Measurements from ENCODE around the gene LRRC75A.

DNA sequence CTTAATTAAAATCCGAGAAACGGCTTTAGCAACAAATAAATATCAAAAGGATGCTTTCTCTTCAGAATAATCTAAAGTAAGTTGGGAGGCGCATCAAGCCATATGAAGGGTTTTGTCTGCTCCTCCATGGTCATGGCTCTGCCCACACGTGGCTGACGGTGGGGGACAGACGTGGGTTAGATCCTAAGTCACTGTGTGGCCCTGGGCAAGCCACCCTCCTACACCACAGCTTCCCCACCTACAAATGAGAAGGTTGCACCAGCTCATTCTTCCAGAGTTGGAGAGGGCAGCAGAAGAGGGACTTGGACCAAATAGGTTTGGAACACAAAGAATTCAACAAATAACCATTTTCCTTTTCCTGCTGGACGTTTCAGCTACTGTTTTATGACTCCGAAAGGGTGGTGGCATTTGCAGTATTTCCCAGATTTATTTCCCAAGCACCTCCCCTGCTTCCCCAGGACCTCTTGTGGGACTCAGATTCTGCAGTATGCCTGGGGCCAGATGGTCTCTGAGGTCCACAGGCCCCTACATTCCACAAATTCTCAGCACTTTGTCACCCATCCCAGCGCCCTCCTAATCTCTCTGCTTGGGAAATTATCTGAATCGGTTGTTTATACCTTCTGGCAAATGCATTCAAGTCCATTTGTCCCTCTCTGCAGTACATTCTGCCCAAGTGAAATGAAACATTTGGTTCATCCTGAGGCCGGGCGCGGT, 17.8 kb downstream of the LRRC75A start:
- TF ChIP-seq, protein P1, sequence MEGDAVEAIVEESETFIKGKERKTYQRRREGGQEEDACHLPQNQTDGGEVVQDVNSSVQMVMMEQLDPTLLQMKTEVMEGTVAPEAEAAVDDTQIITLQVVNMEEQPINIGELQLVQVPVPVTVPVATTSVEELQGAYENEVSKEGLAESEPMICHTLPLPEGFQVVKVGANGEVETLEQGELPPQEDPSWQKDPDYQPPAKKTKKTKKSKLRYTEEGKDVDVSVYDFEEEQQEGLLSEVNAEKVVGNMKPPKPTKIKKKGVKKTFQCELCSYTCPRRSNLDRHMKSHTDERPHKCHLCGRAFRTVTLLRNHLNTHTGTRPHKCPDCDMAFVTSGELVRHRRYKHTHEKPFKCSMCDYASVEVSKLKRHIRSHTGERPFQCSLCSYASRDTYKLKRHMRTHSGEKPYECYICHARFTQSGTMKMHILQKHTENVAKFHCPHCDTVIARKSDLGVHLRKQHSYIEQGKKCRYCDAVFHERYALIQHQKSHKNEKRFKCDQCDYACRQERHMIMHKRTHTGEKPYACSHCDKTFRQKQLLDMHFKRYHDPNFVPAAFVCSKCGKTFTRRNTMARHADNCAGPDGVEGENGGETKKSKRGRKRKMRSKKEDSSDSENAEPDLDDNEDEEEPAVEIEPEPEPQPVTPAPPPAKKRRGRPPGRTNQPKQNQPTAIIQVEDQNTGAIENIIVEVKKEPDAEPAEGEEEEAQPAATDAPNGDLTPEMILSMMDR (IDR thresholded peaks at IDR 0.05) = no peak
- TF ChIP-seq POLR2AphosphoS5 (IDR thresholded peaks at IDR 0.05) (no peak), POLR2A (IDR thresholded peaks at IDR 0.05) (no peak)

All from prostate gland (tissue), 2 donors.